ENCODE data around the gene RNU6-1.

Gene RNU6-1

GRCh38 chr15:67839929-67840748 is at the start of gene RNU6-1:
Gene RNU6-1, minus strand, starts transcription at chr15:67840045.
- DNase-seq (ENCODE audit: low spot score): peak; percentile 93

- no peak for DNase-seq (ENCODE audit: low spot score)
These were observed 47.9 kb upstream of the RNU6-1 start for GRCh38 chr15:67887776-67888175.

GRCh38 chr15:67885861-67886260 is 46.0 kb upstream of the RNU6-1 start:
- no peak for DNase-seq (ENCODE audit: low spot score)

GRCh38 chr15:67885175-67885523 is 45.3 kb upstream of the RNU6-1 start:
- no peak for DNase-seq (ENCODE audit: low spot score)

GRCh38 chr15:67884514-67885174 is 44.8 kb upstream of the RNU6-1 start:
- DNase-seq (ENCODE audit: low spot score): peak; percentile 58

GRCh38 chr15:67884009-67884408 is 44.2 kb upstream of the RNU6-1 start:
- DNase-seq (ENCODE audit: low spot score): no peak

- DNase-seq (ENCODE audit: low spot score): no peak
These were observed 43.5 kb upstream of the RNU6-1 start for GRCh38 chr15:67883234-67883773.

- DNase-seq (ENCODE audit: low spot score): peak; percentile 29
These were observed 42.8 kb upstream of the RNU6-1 start for GRCh38 chr15:67882487-67883233.

- DNase-seq (ENCODE audit: low spot score): peak; percentile 31
These were observed 40.9 kb upstream of the RNU6-1 start for GRCh38 chr15:67880651-67881182.

- no peak for DNase-seq (ENCODE audit: low spot score)
These were observed 39.7 kb upstream of the RNU6-1 start for GRCh38 chr15:67879440-67880129.

- no peak for DNase-seq (ENCODE audit: low spot score)
These were observed 38.9 kb upstream of the RNU6-1 start for GRCh38 chr15:67878712-67879206.

- no peak for DNase-seq (ENCODE audit: low spot score)
These were observed 33.9 kb upstream of the RNU6-1 start for GRCh38 chr15:67873777-67874176.

- no peak for DNase-seq (ENCODE audit: low spot score)
These were observed 31.1 kb upstream of the RNU6-1 start for GRCh38 chr15:67870868-67871408.

GRCh38 chr15:67869701-67870100 is 29.9 kb upstream of the RNU6-1 start:
- DNase-seq (ENCODE audit: low spot score): no peak

- no peak for DNase-seq (ENCODE audit: low spot score)
These were observed 25.9 kb upstream of the RNU6-1 start for GRCh38 chr15:67865766-67866165.

GRCh38 chr15:67865331-67865730 is 25.5 kb upstream of the RNU6-1 start:
- no peak for DNase-seq (ENCODE audit: low spot score)

- DNase-seq (ENCODE audit: low spot score): peak; percentile 59
These were observed 23.7 kb upstream of the RNU6-1 start for GRCh38 chr15:67863442-67863987.

GRCh38 chr15:67862750-67863441 is 23.1 kb upstream of the RNU6-1 start:
- DNase-seq (ENCODE audit: low spot score): no peak

GRCh38 chr15:67861983-67862382 is 22.1 kb upstream of the RNU6-1 start:
- no peak for DNase-seq (ENCODE audit: low spot score)

GRCh38 chr15:67859331-67859946 is 19.6 kb upstream of the RNU6-1 start:
- no peak for DNase-seq (ENCODE audit: low spot score)

All from globus pallidus (tissue), 1 donor.